Stimulated activated CD8-positive, alpha-beta memory T cell treated with anti-CD3 and anti-CD28 coated beads, Interleukin-7, amount 100 ng/mL, for 4 hours (primary cell): ENCODE results near the gene RSBN1.
"Not testable (repeated sequence)": the region's sequence is repeated elsewhere in the genome, so short reads cannot be mapped to it uniquely, and the experiment has no call there.

ENCODE experiments used
- DNase-seq, 2 donors: peaks; one replicate each; pipeline ENCODE4 v3.0.0-alpha.2; 2020; ENCODE audit warnings: low read depth in 2 of 2

Gene RSBN1

GRCh38 chr1:113744114-113744513, 68.2 kb downstream of the RSBN1 start:
- no peak for DNase-seq

DNA sequence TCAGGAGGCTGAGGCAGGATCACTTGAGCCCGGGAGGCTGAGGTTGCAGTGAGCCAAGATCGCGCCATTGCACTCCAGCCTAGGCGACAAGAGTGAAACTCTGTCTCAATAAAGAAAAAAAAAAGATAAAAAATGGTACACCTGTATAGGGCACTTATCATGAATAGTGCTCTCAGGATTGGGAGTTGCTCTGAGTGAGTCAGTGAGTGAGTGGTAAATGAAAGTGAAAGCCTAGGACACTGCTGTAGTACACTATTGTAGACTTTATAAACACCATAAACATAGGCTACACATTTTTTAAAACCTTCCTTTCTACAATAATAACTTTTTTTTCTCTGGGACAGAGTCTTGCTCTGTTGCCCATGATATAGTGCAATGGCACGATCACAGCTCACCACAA, 69.8 kb downstream of the RSBN1 start:
- DNase-seq = no peak

GRCh38 chr1:113734357-113735055, 77.8 kb downstream of the RSBN1 start:
- DNase-seq = no peak

DNA sequence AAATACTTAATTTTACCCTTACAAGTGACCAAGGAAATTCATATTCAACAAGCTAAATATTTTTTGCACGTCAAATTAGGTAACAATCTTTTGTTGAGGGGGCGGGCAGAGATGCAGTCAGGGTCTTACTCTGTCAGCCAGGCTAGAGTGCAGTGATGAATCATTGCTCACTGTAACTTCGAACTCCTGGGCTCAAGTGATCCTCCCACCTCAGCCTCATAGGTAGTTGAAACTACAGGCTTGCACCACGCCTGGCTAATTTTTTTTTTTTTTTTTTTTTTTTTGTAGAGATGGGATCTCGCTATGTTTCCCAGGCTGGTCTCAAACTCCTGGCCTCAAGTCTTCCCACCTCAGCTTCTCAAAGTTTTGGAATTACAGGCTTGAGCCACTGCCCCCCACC, 79.5 kb downstream of the RSBN1 start:
- DNase-seq = no peak

- DNase-seq = no peak
Observed at GRCh38 chr1:113721010-113721409, 91.3 kb downstream of the RSBN1 start.

DNA sequence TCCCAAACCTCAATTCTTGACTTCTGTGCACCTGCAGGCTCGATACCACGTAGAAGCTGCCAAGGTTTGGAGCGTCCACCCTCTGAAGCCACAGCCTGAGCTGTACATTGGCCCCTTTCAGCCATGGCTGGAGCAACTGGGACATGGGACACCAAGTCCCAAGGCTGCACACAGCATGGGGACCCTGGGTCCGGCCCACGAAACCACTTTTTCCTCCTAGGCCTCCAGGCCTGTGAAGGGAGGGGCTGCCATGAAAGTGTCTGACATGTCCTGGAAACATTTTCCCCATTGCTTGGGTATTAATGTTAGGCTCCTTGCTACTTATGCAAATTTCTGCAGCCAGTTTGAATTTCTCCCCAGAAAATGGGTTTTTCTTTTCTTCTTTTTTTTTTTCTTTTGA, 93.7 kb downstream of the RSBN1 start:
- not testable (repeated sequence) for DNase-seq

DNA sequence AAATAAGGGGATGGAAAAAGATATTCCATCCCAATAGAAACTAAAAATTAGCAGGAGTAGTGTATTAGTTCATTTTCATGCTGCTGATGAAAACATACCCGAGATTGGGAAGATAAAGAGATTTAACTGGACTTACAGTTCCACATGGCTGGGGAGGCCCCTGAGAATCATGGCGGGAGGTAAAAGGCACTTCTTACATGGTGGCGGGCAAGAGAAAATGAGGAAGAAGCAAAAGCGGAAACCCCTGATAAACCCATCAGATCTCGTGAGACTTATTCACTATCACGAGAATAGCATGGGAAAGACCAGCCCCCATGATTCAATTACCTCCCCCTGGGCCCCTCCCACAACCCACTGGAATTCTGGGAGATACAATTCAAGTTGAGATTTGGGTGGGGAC, 94.8 kb downstream of the RSBN1 start:
- not testable (repeated sequence) for DNase-seq

DNA sequence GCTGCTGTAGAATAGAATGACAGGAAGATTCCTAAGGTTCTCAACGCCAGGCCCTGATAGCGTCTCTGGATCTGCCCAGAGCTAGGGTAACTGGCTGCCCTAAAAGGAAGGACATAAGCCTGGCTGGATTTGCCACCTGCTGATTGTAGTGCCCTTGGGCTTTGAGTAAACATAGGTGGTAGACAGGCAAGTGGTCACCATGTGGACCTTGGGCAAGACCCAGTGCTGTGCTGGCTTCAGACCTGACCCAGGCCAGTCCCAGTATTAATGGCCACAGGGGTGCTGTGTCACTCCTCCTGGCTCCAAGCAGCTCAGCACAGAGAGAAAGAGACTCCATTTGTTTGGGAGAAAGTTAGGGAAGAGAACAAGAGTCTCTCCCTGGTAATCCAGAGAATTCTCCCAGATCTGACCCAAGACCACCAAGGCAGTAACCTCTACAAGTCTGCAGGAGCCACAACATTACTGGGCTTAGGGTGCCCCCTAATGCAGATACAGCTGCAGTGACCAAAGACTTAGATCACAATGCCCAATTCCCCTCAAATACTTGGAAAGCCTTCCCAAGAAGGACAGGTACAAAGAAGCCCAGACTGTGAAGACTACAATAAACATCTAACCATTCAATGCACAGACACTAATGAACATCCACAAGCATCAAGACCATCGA, 97.5 kb downstream of the RSBN1 start:
- no peak for DNase-seq
